ENCODE results near the gene RXRG. TPM values are rescaled to one million over a fixed set of nuclear protein-coding genes. Genes with fewer than 3 reads are reported as not detected.

The RXRG gene
- total and polyA plus RNA-seq, 2 donors (not counting 1 experiment from before 2014, with no cell fraction given) = under 0.01 to 0.31 TPM

DNA sequence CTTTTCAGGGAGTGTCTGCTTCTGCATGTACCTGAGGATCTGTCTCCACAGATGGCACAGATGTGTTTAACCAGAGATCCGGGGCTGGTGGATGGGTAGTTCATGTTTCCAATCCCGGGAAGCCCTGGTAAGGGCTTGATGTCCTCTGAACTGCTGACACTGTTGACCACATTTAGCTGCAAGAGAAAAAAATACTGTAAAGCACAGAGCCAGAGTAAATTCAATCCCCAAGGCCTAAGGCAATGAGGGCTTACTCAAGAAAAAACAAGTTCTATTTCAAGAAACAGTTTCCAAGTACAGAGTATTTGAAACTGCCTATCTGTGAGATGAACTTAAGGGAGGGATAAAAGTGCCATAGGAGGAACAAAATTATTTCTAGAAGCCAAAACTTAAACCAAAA, 25.1 kb downstream of the RXRG start:
- H3K27me3 ChIP-seq (ENCODE audit: control insufficient read depth, insufficient read depth, low read length) = no peaks in the 10 kb centered on the region

DNA sequence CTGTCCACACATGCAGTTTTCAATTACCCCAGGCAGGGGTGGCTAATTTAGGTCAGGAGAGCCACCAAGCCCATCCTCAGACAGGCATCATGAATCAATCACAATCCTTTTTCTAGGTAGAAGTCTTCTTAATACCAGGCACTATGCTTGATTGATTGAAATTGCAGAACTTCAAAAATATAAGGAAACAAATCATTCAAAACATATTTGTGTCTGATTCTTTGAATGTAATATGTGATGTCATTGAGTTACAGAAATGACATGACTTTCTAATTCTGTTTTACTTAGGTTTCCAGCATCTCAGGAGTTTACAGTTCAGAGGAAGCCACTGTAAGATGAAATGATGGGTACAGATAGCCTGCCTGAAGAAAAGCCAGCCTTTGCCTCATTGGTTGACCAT, 26.7 kb downstream of the RXRG start:
- Histone ChIP-seq H3K9ac (ENCODE audit: insufficient read depth, low read length) (no peak overlapping the region), H3K27ac (ENCODE audit: insufficient read depth, low read length) (no peak overlapping the region), H3K79me2 (ENCODE audit: control insufficient read depth, insufficient read depth, low read length) (no peaks in the 10 kb centered on the region), H3K27me3 (ENCODE audit: control insufficient read depth, insufficient read depth, low read length) (no peaks in the 10 kb centered on the region), H3K4me1 (ENCODE audit: control insufficient read depth, extremely low read depth, insufficient read depth, low read length) (no peaks in the 10 kb centered on the region), H3K4me2 (ENCODE audit: extremely low read depth, insufficient read depth, low read length) (no peak overlapping the region), H3K4me3 (replicated peaks in 1 of 4; ENCODE audit: control extremely low read depth in 1 of 4, insufficient read depth in 1 of 4, low read depth in 3 of 4, low read length in 4 of 4) (no peak overlapping the region), H3K9me3 (ENCODE audit: control insufficient read depth, insufficient read depth, low read depth, low read length) (no peaks in the 10 kb centered on the region), H2AFZ (ENCODE audit: low read length) (no peak overlapping the region), H4K20me1 (ENCODE audit: control insufficient read depth, extremely low read depth, insufficient read depth, low read length) (no peaks in the 10 kb centered on the region), H3K36me3 (ENCODE audit: control insufficient read depth, insufficient read depth, low read length) (no peaks in the 10 kb centered on the region)
- TF ChIP-seq, protein P1, sequence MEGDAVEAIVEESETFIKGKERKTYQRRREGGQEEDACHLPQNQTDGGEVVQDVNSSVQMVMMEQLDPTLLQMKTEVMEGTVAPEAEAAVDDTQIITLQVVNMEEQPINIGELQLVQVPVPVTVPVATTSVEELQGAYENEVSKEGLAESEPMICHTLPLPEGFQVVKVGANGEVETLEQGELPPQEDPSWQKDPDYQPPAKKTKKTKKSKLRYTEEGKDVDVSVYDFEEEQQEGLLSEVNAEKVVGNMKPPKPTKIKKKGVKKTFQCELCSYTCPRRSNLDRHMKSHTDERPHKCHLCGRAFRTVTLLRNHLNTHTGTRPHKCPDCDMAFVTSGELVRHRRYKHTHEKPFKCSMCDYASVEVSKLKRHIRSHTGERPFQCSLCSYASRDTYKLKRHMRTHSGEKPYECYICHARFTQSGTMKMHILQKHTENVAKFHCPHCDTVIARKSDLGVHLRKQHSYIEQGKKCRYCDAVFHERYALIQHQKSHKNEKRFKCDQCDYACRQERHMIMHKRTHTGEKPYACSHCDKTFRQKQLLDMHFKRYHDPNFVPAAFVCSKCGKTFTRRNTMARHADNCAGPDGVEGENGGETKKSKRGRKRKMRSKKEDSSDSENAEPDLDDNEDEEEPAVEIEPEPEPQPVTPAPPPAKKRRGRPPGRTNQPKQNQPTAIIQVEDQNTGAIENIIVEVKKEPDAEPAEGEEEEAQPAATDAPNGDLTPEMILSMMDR (conservative IDR thresholded peaks at IDR 0.05 in 1 of 2, IDR thresholded peaks at IDR 0.05 in 1 of 2; ENCODE audit: low read depth in 1 of 2, low read length in 2 of 2) = no peak
- TF ChIP-seq EZH2 (IDR thresholded peaks at IDR 0.05; ENCODE audit: low read length, missing control alignments) = no peak
- DNase-seq (ENCODE audit: low read depth in 2 of 2) = no peak

More for the DNA sequence above, 25.1 kb downstream of the RXRG start:
- DNase-seq (ENCODE audit: low read depth in 2 of 2) = no peak
- Histone ChIP-seq H3K9me3 (ENCODE audit: control insufficient read depth, insufficient read depth, low read depth, low read length) (no peaks in the 10 kb centered on the region), H3K79me2 (ENCODE audit: control insufficient read depth, insufficient read depth, low read length) (no peaks in the 10 kb centered on the region), H3K4me3 (replicated peaks in 1 of 4; ENCODE audit: control extremely low read depth in 1 of 4, insufficient read depth in 1 of 4, low read depth in 3 of 4, low read length in 4 of 4) (no peak overlapping the region), H2AFZ (ENCODE audit: low read length) (no peak overlapping the region), H3K4me2 (ENCODE audit: extremely low read depth, insufficient read depth, low read length) (no peak overlapping the region), H3K4me1 (ENCODE audit: control insufficient read depth, extremely low read depth, insufficient read depth, low read length) (no peaks in the 10 kb centered on the region), H4K20me1 (ENCODE audit: control insufficient read depth, extremely low read depth, insufficient read depth, low read length) (no peaks in the 10 kb centered on the region), H3K9ac (ENCODE audit: insufficient read depth, low read length) (no peak overlapping the region), H3K27ac (ENCODE audit: insufficient read depth, low read length) (no peak overlapping the region), H3K36me3 (ENCODE audit: control insufficient read depth, insufficient read depth, low read length) (no peaks in the 10 kb centered on the region)
- TF ChIP-seq EZH2 (IDR thresholded peaks at IDR 0.05; ENCODE audit: low read length, missing control alignments) = no peak
- TF ChIP-seq, protein P1 (conservative IDR thresholded peaks at IDR 0.05 in 1 of 2, IDR thresholded peaks at IDR 0.05 in 1 of 2; ENCODE audit: low read depth in 1 of 2, low read length in 2 of 2) = no peak

DNA sequence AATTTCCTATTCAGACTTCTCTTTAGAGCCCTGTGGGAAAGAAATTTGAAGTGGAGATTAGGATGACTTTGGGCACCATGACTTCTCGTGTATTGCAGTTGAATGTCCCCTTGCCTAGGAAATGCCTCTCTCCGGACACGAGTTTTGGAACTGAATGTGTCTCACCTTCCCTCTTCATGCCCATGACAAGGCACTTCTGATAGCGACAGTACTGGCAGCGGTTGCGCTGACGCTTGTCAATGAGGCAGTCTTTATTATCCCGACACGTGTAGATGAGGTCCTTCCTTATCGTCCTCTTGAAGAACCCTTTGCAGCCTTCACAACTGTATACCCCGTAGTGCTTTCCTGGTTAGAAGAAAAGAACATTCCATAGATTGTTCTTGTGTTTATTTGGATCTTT, 28.1 kb downstream of the RXRG start:
- no peak overlapping the region for H3K9ac ChIP-seq (ENCODE audit: insufficient read depth, low read length)
- no peak for TF ChIP-seq EZH2 (IDR thresholded peaks at IDR 0.05; ENCODE audit: low read length, missing control alignments)
- no peaks in the 10 kb centered on the region for H3K79me2 ChIP-seq (ENCODE audit: control insufficient read depth, insufficient read depth, low read length)
- H2AFZ ChIP-seq (ENCODE audit: low read length) = no peak overlapping the region
- no peaks in the 10 kb centered on the region for H4K20me1 ChIP-seq (ENCODE audit: control insufficient read depth, extremely low read depth, insufficient read depth, low read length)
- no peak overlapping the region for H3K27ac ChIP-seq (ENCODE audit: insufficient read depth, low read length)
- no peaks in the 10 kb centered on the region for H3K36me3 ChIP-seq (ENCODE audit: control insufficient read depth, insufficient read depth, low read length)
- H3K4me3 ChIP-seq (replicated peaks in 1 of 4; ENCODE audit: control extremely low read depth in 1 of 4, insufficient read depth in 1 of 4, low read depth in 3 of 4, low read length in 4 of 4) = no peak overlapping the region
- DNase-seq (ENCODE audit: low read depth in 2 of 2) = no peak
- no peak overlapping the region for H3K4me2 ChIP-seq (ENCODE audit: extremely low read depth, insufficient read depth, low read length)
- no peaks in the 10 kb centered on the region for H3K27me3 ChIP-seq (ENCODE audit: control insufficient read depth, insufficient read depth, low read length)
- no peaks in the 10 kb centered on the region for H3K9me3 ChIP-seq (ENCODE audit: control insufficient read depth, insufficient read depth, low read depth, low read length)
- no peaks in the 10 kb centered on the region for H3K4me1 ChIP-seq (ENCODE audit: control insufficient read depth, extremely low read depth, insufficient read depth, low read length)

Data from fibroblast of lung (primary cell).